ENCODE results near the gene EXOC6B. TPM values are rescaled to one million over a fixed set of nuclear protein-coding genes. Genes with fewer than 3 reads are reported as not detected.
"Not testable (repeated sequence)": the region's sequence is repeated elsewhere in the genome, so short reads cannot be mapped to it uniquely, and the experiment has no call there.

EXOC6B gene
- total RNA-seq, 4 donors from 2014 or later: 22.6 to 47.3 (median 32.5) TPM

DNA sequence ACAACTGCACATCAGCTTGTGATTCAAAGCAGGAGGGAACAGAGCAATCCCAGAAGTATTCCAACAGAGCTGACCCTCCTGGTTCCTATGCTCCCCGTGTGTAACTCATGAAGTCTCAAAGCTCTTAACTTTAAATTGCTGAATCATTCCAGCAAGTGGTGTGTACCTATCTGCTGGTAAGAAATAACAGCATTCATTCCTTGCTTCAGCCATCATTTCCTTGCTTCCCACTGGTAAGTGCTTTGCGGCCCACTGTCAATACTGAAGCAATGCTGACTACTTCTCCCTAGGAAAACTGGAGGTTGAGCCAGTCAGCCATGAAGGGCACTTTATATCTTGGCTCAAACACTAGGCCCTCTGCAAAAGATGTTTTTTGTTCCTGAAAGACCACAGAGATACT, 222.4 kb downstream of the EXOC6B start:
- peak in 1 of 2 donors; percentile 16 for TF ChIP-seq POLR2A (IDR thresholded peaks at IDR 0.05)
- TF ChIP-seq, protein P1, sequence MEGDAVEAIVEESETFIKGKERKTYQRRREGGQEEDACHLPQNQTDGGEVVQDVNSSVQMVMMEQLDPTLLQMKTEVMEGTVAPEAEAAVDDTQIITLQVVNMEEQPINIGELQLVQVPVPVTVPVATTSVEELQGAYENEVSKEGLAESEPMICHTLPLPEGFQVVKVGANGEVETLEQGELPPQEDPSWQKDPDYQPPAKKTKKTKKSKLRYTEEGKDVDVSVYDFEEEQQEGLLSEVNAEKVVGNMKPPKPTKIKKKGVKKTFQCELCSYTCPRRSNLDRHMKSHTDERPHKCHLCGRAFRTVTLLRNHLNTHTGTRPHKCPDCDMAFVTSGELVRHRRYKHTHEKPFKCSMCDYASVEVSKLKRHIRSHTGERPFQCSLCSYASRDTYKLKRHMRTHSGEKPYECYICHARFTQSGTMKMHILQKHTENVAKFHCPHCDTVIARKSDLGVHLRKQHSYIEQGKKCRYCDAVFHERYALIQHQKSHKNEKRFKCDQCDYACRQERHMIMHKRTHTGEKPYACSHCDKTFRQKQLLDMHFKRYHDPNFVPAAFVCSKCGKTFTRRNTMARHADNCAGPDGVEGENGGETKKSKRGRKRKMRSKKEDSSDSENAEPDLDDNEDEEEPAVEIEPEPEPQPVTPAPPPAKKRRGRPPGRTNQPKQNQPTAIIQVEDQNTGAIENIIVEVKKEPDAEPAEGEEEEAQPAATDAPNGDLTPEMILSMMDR (IDR thresholded peaks at IDR 0.05): no peak
- peaks cover 11 to 19% of the 10 kb centered on the region in 2 donors for H3K4me1 ChIP-seq
- no peaks in the 10 kb centered on the region for H3K9me3 ChIP-seq
- no peaks in the 10 kb centered on the region for H3K36me3 ChIP-seq
- no peak overlapping the region for H3K4me3 ChIP-seq (replicated peaks in 1 of 3)
- 34 to 41% methylated on average over 2 of the region's 2 CpGs for WGBS, 2 donors
- peak; percentile 55 to 58 for DNase-seq
- H3K27ac ChIP-seq: peak overlapping the region; percentile 48 to 69 (median 68)
- H3K27me3 ChIP-seq: no peaks in the 10 kb centered on the region
- intact Hi-C loops (cut with DNase I): no loop called here

DNA sequence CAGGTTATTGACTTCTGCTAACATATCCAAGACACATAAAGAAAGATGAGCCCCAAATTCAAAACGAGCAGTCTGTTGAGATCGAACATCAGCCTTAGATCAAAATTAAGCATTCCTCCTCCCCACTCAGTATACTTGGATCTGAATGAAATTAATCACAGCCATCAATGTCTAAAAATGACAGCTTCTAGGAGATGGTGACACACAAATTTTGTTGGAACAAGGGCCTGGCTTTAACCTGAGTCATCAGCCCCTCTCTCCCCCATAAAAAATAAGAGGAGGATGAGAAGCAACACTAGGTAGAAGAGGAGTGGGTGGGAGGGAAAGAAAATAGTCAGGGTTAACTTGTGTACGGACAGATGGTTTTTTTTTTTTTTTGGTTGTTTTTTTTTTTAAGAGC, 223.1 kb downstream of the EXOC6B start:
- H3K4me3 ChIP-seq (replicated peaks in 1 of 3): no peak overlapping the region
- no peaks in the 10 kb centered on the region for H3K9me3 ChIP-seq
- H3K36me3 ChIP-seq: no peaks in the 10 kb centered on the region
- H3K4me1 ChIP-seq: peaks cover 11 to 19% of the 10 kb centered on the region in 2 donors
- TF ChIP-seq POLR2A (IDR thresholded peaks at IDR 0.05): no peak
- TF ChIP-seq, protein P1 (IDR thresholded peaks at IDR 0.05): no peak
- 80 to 82% methylated on average over 3 of the region's 3 CpGs for WGBS, 2 donors
- no peaks in the 10 kb centered on the region for H3K27me3 ChIP-seq
- no peak for DNase-seq
- H3K27ac ChIP-seq: peak overlapping the region in 2 of 3 donors; percentile 48 to 69
- intact Hi-C loops (cut with DNase I): no loop called here

DNA sequence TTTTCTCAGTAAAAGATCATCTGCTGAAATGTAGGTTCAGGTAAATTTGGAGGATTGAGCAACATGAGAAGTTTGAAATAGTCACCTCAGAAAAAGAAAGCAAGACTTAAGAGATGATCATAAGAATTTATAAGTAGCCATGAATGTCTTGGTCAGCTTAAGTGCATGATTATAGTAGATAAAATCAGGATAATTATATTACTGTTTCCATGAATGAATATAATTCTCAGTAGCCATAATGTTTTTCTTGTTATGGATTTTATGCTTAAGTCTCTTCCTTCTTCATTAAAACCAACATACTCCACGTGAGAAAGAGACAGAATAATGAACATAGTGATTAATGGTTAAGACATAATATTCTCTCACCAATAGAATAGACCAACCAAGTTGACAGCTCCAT, 223.7 kb downstream of the EXOC6B start:
- Histone ChIP-seq H3K36me3 (no peaks in the 10 kb centered on the region), H3K4me3 (replicated peaks in 1 of 3) (no peak overlapping the region), H3K4me1 (peaks cover 11 to 19% of the 10 kb centered on the region in 2 donors), H3K27me3 (no peaks in the 10 kb centered on the region), H3K27ac (no peak overlapping the region), H3K9me3 (no peaks in the 10 kb centered on the region)
- no peak for DNase-seq
- WGBS, 2 donors: 88 to 92% methylated on average over 1 of the region's 1 CpG
- TF ChIP-seq POLR2A (IDR thresholded peaks at IDR 0.05): no peak
- TF ChIP-seq, protein P1 (IDR thresholded peaks at IDR 0.05): no peak
- intact Hi-C loops (cut with DNase I): no loop called here

DNA sequence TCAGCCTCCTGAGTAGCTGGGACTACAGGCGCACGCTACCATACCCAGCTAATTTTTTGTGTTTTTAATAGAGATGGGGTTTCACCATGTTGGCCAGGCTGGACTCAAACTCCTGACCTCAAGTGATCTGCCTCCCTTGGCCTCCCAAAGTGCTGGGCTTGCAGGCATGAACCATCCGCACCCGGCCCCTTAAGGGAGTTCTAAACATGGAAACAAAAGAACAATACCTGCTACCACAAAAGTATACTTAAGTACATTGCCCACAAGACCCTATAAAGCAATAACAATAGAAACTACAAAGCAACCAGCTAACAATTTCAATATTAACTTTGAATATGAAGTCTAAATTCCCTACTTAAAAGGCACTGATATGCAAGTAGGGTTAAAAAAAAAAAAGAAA, 242.0 kb downstream of the EXOC6B start:
- not testable (repeated sequence) for H3K27ac ChIP-seq; H3K9me3 ChIP-seq; H3K4me3 ChIP-seq (replicated peaks in 1 of 3); DNase-seq; H3K36me3 ChIP-seq; H3K27me3 ChIP-seq; H3K4me1 ChIP-seq
- intact Hi-C loops (cut with DNase I): loop anchor here (10.0 kb wide), 2 partner anchors 161 to 659 kb away; no protein-coding TSS in a partner anchor
- WGBS, 2 donors: 94 to 99% methylated on average over 4 of the region's 4 CpGs

DNA sequence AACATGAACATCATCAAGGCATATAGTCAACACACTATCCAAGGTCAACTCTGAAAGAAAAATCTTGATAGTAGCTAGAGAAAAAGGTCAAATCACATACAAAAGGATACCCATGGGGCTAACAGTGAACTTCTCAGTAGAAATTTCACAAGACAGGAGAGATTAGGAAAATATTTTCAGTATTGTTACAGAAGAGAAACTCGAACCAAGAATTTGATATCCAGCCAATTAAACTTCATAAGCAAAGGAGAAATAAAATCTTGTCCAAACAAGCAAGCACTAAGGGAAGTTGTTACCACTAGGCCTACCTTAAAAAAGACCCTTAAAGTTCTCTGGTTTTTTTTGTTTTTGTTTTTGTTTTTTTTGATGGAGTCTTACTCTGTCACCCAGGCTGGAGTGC, 242.5 kb downstream of the EXOC6B start:
- 68 to 70% methylated on average over 1 of the region's 1 CpG for WGBS, 2 donors
- Histone ChIP-seq H3K4me1 (no peaks in the 10 kb centered on the region), H3K36me3 (no peaks in the 10 kb centered on the region), H3K27me3 (no peaks in the 10 kb centered on the region), H3K9me3 (no peaks in the 10 kb centered on the region), H3K27ac (no peak overlapping the region), H3K4me3 (replicated peaks in 1 of 3) (no peak overlapping the region)
- intact Hi-C loops (cut with DNase I): loop anchor here (10.0 kb wide), 2 partner anchors 161 to 659 kb away; no protein-coding TSS in a partner anchor
- no peak for DNase-seq
- TF ChIP-seq POLR2A (IDR thresholded peaks at IDR 0.05): no peak
- TF ChIP-seq, protein P1 (IDR thresholded peaks at IDR 0.05): no peak
